GM18502 (cell line): Measurements from ENCODE around the gene KRTAP1-3.
"Not testable (repeated sequence)": the region's sequence is repeated elsewhere in the genome, so short reads cannot be mapped to it uniquely, and the experiment has no call there.

Experiments
- ATAC-seq: cut with Tn5 transposase; IDR thresholded peaks from one replicate; pipeline ENCODE4 v1.9.1; 2021; ENCODE audit warnings: mild to moderate bottlenecking; ENCODE audit not compliant: unreplicated experiment, poor library complexity

KRTAP1-3 gene

DNA sequence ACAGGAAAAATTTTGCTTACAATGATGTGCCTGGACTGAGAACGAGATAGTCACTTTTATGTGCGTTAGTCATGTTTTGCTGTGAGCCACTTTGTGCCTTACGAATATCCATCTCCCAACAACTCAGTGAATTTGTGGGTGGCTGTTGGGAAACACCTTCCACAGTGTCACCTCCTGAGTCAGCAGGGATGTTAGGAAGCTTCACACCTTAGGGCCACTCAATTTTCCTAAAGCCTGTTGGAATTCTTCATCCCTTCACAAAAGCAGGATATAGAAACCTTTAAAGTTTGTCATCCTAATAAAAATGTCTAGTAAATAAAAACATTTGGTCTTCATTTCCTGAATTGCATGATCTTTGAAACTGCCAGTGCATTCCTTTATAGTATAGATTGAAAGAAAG, 21.5 kb downstream of the KRTAP1-3 start:
- no peak for ATAC-seq

DNA sequence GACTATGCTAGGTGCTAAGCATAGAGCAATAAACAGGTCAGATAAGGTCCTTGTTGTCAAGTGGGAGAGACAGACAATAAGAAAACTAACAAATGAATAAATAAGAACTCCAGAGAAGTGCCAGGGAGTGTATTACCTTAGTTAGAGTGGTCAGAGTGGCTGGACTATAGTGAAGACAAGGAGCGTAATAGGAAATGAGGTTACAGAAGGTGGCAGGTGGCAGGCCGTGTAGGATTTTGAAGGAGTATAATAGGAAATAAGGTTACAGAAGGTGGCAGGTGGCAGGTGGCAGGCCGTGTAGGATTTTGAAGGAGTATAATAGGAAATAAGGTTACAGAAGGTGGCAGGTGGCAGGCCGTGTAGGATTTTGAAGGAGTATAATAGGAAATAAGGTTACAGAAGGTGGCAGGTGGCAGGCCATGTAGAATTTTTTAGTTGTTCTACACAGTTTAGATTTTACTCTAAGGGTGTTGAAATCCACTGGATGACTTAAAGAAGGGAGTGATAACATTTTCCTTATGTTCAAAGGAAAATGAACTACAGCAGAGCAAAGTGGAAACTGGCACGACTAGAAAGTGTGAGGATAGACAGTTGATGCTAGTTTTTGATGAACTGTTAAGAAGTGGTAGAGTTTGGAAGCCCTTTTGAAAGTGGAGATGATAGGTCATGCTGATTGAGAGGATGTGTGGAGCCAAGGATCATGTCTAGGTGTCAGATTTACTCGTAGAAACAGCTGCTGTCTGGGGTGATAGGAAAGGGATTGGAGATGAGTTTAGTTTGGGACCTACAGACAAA, 22.2 kb downstream of the KRTAP1-3 start:
- ATAC-seq = no peak

DNA sequence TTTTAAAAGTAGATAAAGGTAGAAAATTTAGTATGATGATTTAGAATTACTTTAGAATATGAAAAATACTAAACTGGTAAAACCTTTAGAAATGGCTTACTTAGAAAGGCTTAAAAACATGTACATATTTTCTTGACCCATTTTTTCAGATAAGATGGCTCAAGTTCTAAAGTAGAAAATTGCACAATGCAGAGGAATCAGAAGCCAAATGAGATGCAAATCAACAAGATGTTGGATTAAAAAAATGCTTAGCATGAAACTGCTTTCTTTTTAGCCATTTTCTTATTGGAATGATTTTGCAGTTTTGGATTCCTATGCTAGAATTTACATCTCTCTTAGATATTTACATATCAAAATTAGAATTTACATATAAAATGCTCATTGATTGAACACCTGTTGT, 24.2 kb downstream of the KRTAP1-3 start:
- no peak for ATAC-seq

DNA sequence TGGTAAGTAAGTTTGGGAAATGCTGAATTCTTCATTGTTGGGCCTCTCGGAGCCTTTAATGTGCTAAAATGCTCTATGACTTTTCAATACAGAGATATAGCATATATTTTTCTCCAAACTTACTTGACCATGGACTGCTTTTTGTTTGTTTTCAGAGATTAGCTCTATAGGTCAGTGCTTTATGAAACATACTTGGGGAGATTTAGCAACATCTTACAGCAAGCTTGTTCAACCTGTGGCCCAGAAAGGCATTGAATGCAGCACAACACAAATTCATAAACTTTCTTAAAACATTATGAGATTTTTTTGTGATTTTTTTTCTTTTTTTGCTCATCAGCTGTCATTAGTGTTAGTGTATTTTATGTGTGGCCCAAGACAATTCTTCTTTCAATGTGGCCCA, 24.7 kb downstream of the KRTAP1-3 start:
- no peak for ATAC-seq

DNA sequence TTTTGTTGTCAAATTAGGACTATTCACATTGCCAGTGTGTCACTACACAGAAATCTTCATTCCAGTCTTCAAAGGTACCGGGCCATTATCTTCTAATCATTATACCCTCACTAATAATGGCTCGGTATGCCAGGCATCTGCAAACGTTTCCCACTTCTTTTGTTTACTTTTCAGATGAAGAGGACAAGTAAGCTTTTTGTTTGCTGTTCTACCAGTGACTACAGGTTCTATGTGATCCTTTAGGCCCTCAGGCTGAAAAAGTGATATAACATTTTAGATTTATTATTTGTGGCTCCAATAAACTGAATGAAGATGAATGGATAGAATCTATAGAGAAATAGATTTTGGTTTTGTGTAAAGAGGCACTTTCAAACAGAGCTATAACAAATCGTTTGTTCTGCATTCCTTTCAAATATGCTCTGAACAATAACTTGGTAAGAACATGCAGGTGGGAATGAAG, 25.3 kb downstream of the KRTAP1-3 start:
- no peak for ATAC-seq

DNA sequence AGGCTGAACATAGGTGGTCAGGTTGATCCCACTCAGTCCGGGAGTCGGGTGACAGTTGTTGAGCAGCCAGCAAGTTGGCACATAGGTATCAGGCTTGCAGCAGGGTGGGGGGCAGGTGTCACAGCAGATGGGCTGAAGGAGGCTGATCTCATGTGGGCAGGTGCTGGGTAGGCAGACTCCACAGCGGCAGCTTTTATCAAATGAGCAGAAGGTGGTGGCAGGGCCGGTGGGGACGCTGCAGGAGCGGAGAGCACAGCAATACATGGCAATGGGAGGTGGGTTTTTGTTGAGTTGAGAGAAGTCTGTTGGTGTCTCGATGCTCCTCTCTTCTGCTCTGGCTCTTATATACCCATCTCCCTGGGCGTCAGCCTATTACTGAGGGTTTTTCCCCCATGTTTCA, 25.9 kb downstream of the KRTAP1-3 start, which contains the start of gene KRTAP3-1:
Gene KRTAP3-1 (minus strand): TSS at position 318 of the 400 bp plus-strand sequence. CDS start 54 bp downstream, at position 264.
- no peak for ATAC-seq

DNA sequence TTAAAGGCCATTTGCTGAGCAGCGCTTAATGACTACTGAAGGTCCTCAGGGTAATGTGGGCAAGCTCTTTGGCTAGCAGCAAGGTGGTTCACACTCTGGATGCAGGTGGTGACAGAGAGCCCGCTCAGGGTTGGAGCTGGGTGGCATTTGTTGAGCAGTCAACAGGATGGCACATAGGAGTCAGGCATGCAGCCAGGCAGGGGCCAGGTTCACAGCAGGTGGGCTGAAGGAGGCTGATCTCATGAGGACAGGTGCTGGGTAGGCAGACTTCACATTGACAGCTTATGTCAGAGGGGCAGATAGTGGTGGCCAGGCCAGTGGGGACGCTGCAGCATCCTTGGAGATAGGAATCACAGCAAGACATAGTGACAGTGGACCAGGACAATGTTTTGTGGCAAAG, 30.3 kb downstream of the KRTAP1-3 start:
- no peak for ATAC-seq

DNA sequence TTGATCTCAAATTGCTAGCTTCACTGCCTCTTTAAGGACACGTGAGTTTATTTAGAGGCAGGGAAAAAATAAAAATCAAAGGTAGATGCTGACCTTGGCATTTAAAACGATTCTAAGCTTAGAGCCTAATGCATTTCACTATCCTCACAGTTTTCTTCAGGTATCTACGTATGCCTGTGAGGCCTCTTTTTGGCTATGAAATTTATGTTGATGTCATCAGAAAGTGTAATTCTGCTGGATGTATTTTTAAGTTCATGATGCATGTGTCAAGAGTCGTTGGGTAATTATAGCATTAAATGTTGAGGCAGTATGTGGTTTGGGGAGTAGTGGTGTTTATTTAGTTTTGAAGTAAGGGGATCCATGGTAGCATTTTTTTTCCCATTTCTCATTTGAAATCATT, 30.7 kb downstream of the KRTAP1-3 start:
- no peak for ATAC-seq

DNA sequence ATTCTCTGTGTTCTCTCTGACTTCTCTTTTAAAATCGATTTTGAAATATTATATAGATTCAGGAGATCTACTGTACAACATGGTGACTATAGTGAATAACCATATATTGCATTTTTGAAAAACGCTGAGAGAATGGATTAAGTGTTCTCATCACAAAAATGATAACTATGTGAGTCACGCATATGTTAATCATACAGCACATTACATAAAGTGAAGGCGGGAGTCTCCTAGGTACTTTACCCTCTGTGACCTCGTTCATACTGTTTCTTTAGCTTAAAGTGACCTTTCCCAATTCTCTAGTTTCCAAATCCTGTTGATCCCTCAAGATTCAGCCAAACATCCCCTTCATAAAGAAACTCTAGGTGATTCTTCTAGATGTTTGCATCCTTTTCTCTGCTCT, 31.9 kb downstream of the KRTAP1-3 start:
- ATAC-seq = no peak

DNA sequence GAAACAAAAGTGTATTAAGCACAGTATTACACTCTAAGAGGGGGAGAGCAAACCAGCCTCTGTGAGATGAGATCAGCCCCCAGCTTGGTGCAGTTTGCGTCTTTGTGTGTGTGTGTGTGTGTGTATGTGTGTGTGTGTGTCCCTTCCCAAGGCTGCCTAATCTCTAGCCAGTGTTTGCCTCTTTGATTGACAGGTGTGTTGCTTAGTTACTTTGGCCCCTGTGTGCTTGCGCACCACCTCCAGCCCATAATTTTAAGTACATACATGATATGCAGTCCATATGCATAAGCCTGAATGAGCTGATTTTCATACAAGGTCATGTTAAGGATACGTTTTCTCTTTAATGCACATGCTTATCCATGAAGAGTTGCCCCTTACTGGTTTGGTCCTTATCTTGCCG, 32.9 kb downstream of the KRTAP1-3 start:
- no peak for ATAC-seq

DNA sequence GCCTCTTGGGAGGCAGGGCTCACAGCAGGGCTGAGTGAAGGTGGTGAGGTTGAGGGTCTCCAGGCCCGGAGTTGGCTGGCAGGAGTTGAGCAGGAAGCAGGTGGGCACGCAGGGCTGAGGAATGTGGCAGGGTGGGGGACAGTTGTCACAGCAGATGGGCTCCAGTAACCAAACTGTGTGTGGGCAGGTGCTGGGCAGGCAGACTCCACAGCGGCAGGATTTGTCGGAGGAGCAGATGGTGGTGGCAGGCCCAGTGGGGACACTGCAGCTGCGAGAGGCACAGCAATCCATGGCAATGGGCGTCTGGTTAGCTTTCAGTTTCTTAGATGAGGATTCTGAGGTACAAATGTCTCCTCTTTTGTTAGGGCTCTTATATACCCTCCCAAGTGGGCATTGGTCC, 35.1 kb downstream of the KRTAP1-3 start, which contains the start of gene KRTAP3-2:
Gene KRTAP3-2 (minus strand): TSS at position 344 of the 400 bp plus-strand sequence. CDS start 53 bp downstream, at position 291.
- ATAC-seq = not testable (repeated sequence)

DNA sequence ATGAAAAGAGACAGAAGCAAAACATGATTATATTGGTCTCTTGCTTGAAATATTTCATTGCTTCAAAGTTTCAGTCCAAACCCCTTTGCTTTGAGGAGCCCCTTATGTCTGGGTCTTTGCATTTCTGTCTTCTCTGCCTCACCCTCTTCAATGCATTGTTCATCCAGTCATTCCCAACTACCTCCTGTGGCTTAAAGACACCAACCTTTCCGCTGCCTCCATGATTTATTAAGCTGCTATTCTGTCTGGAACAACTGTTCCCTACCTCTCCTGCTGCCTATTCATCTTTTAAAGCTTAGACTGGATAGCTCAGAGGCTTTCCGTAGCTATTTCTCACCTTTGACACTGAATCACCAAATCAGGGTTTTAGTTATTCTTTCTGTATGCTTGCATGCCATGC, 37.3 kb downstream of the KRTAP1-3 start:
- ATAC-seq = no peak

DNA sequence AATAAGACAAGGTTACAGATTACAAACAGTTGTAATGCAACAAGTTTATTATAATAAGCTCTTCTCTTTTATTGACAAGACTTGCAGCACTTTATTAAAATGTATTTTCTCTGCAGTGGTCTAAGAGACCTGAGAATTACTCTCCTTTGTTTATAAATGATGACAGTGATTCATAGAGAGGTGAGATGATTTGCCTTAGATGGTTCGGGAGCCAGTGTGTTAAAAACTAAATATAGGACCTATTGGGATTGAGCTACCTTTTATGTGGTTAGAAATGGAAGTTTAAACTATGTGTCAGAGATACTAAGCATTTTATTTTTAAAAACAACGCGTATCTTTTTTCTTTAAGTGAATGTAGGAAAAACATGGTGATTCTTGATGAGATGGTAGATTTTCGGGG, 37.8 kb downstream of the KRTAP1-3 start:
- no peak for ATAC-seq

DNA sequence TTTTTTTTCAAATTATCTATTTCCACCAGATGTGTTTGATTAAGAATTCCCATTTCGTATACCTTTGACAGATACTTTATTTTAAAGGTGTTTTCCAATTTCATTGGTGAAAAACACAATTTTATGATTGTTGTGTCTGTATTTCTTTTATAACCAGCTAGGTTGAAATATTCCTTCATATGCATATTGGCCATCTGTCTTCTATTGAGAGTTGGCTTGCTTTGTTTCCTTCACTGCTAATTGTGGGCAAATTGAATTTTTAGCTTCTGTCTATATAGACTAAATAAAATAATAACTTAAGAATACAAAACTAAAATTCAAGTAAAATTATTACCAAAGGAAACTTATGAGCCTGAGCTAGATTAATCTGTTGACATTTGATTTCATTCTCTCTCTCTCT, 39.6 kb downstream of the KRTAP1-3 start:
- no peak for ATAC-seq

DNA sequence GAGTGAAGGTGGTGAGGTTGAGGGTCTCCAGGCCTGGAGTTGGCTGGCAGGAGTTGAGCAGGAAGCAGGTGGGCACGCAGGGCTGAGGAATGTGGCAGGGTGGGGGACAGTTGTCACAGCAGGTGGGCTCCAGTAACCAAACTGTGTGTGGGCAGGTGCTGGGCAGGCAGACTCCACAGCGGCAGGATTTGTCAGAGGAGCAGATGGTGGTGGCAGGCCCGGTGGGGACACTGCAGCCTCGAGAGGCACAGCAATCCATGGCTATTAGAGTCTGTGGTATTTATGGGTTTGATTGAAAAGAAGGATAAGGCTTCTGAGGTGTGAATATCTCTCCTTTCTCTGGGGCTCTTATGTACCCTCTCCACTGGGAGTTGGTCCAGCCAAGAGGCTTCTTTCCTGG, 40.8 kb downstream of the KRTAP1-3 start, which contains the start of gene KRTAP3-3:
Gene KRTAP3-3 (minus strand): TSS at position 326 of the 400 bp plus-strand sequence. CDS start 67 bp downstream, at position 259.
- ATAC-seq = no peak

DNA sequence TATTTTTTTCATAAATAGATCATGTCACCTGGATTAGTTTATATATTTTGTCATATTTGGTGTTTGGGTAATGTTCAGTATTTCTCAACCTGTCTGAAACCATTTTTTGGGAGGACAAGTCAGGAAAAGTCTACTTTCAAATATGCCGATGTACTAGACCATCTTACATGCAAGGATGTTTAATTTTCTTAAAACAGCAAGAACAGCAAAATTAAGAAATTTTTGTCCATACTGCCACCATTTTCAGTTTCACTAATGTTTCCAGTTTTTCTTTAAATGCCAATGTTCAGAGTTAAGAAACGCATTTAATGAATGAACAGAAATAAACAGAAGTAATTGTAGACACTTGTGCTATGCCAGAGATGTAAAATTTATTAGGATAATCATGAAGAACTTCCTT, 41.6 kb downstream of the KRTAP1-3 start:
- no peak for ATAC-seq

DNA sequence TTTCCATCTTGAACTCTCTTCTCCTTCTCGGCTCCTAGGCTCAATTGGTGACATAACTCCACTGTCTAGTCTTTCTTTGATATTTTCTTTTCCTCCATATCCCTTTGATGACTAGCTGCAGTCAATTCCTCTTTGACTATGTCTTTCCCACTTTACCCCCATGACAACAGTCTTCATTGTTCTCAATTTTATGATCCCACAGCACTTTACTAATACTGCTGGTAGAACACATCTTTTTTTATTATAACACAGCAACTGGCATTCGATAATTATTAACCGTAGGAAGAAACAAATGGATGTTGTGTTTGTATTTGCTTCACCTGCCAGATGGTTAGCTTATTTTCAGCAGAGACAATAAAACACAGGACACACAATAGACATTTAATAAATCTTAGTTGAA, 42.0 kb downstream of the KRTAP1-3 start:
- ATAC-seq = no peak

DNA sequence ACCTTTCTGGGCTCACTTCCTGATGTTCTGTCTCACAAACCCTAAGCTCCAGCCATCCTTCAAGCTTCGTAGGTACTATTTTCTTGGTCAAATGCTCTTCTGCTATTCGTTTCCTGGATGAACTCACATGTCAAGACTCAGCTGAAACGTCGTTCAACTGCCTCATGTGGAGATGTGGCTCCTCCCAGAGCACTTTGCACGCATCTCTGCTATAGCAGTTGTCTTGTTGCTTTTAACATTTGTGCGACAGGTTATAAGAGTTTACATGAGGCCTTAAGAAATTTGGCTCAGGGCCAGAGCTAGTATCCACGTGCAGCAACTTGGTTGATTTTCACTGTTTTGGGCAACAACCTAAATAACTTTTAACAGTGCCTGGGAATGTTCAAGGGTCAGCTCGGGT, 47.8 kb downstream of the KRTAP1-3 start:
- no peak for ATAC-seq

DNA sequence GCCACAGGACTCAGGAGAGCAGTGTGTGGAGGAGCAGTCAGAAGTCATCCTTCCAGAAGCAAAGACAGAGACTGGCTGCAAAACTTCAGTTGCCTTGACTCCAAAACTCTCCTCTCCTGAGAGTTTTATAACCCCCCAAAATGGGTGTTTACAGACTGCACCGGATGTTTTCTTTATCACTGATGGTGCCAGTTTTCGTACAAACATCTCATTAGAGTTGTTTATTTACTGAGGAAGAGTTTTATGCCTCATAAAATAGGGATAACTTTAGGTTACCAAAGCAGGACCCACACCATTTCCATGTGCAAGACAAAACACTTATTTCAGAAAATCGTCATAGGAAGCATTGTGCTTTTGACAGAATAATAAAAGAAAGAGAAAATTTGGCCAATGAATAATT, 50.4 kb downstream of the KRTAP1-3 start, which contains the start of gene KRT40:
Gene KRT40 (minus strand): TSS at position 101 of the 400 bp plus-strand sequence. CDS start 53 bp downstream, at position 48.
- no peak for ATAC-seq
